Coronary artery (tissue), 2 donors: Measurements from ENCODE around the gene ATL1.

Source experiments
- DNase-seq: peaks from one replicate; pipeline ENCODE4 v3.0.0-alpha.2; 2017; ENCODE audit warnings: low spot score
- H3K27ac ChIP-seq, 2 donors: fragments of 200-600 bp; sonication (generic); one replicate each; pipeline ENCODE4 v1.5.1; 2016 to 2019
- H3K4me3 ChIP-seq: fragments of 200-600 bp; sonication (generic); 2 replicates; pipeline ENCODE4 v1.5.1; 2016; ENCODE audit warnings: mild to moderate bottlenecking, moderate library complexity
- TF ChIP-seq, protein P1 (sequence below): fragments of 200-600 bp; sonication (generic); IDR thresholded peaks from one replicate; pipeline ENCODE4 v1.5.1; 2019; ENCODE audit warnings: antibody characterized with exemption

Gene ATL1

DNA sequence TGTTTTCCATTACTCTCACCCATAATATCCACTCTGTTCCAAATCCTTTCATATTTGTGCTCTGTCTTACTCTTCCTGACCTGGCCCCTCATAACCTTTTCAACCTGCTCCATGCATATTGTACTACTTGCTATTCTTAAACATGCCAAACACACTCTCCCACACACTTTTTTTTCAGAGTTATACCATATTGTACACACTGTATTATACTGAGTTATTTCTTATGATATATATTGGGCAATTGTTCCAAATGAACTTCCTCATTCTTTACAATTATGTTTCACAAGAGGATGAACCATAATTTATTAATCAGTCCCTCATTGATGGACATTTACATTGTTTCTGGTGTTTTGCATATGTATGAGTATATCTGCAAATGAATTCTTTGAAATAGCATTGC lies 18.5 kb downstream of the ATL1 start:
- TF ChIP-seq, protein P1, sequence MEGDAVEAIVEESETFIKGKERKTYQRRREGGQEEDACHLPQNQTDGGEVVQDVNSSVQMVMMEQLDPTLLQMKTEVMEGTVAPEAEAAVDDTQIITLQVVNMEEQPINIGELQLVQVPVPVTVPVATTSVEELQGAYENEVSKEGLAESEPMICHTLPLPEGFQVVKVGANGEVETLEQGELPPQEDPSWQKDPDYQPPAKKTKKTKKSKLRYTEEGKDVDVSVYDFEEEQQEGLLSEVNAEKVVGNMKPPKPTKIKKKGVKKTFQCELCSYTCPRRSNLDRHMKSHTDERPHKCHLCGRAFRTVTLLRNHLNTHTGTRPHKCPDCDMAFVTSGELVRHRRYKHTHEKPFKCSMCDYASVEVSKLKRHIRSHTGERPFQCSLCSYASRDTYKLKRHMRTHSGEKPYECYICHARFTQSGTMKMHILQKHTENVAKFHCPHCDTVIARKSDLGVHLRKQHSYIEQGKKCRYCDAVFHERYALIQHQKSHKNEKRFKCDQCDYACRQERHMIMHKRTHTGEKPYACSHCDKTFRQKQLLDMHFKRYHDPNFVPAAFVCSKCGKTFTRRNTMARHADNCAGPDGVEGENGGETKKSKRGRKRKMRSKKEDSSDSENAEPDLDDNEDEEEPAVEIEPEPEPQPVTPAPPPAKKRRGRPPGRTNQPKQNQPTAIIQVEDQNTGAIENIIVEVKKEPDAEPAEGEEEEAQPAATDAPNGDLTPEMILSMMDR = no peak
- no peak overlapping the region for H3K4me3 ChIP-seq
- DNase-seq = no peak
- H3K27ac ChIP-seq = no peak overlapping the region

DNA sequence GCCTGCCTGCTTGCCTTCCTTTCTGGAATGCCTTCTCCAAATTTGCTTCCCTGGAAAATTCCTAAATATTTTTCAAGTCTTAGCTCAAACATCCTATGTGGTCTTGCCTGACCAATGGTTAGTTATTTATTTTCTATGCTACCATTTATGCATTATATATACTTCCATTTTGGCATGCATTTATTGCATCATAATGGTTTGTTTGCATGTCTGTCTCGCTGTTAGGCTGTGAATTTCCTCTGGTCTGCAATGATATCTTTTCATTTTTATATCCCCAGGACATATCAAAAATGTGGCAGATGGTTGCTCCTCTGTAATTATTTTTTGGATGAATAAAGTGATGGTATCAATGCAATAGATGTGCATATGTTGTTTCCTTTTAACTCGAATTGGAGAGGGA lies 30.5 kb downstream of the ATL1 start:
- no peak overlapping the region for H3K4me3 ChIP-seq
- no peak overlapping the region for H3K27ac ChIP-seq
- TF ChIP-seq, protein P1 = no peak
- no peak for DNase-seq

DNA sequence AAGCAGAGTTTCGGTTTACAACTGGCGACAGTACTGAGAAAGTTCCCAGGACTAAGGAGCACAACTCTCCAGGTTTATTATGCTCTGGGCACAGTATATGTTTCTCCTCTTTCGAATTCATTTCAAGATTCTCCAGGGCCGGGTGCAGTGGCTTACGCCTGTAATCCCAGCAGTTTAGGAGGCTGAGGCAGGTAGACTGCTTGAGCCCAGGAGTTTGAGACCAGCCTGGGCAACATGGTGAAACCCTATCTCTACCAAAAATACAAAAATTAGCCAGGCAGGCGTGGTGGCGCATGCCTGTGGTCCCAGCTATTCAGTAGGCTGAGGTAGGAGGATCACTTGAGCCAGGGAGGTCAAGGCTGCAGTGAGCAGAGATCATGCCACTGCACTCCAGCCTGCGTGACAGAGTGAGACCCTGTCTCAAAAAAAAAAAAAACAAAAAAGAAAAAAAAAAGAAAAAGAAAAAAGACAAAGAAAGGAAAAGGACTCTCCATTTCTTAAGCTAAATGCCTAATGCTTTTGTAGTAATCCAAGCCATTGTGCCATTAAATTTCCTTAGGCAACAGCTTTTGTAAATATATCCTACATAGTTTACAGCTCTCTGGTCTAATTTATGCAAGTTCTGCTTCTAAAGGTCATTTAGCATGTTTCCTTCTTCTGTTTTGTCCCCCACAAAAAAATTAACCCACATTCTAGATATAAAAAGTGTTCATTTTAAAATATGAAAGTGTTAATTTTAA lies 34.8 kb downstream of the ATL1 start:
- DNase-seq = no peak
- Histone ChIP-seq H3K4me3 (no peak overlapping the region), H3K27ac (no peak overlapping the region)
- TF ChIP-seq, protein P1 = no peak

DNA sequence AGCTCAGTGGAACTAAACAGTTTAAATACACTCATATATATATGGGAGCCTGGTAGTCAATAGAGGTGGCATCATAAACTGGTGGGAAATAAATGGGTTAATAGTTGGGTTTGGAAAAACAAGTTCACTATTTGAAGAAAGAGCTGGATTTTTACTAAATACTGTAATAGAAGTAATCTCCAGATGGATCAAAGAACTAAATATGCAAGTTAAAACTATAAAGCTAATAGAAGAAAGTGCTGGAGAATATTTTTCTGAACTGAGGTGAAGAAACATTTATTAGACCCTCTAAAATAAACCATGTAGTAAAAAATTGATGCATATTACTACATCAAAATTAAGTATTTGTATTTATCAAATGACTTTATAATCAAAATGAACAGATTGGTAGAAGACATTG lies 38.8 kb downstream of the ATL1 start:
- TF ChIP-seq, protein P1 = no peak

DNA sequence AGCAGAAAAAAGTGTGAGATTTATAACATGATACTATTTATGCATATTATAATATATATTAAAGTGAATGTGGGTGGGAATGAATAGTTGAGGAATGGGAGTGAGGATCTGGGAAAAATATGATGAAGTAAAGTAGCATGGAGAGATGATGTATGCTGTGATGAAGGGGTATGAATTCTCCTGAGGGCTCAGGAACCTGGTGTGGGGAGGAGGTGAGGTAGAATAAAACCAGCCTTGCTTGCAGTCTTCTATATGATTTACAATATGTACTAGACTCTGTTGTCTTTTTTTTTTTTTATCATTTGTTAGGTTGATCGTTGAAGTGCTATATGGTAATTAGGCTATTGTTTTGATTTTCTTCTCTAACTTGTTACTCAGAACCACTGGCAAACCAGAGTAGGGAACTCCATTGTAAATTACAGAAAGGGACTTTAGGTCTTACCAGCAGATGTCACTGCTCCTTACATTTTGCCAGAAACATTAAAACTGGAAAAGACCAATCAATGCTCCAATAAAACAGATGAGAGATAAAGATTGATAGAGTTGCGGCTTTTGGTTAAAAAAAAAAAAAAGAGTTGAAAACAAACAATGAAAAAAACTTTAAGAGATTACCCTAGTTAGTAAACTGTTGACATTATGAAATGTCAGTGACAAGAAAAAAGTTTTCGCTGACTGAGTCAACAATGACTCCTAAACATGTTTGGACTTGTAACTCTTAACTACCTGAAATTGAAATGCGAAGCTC lies 39.9 kb downstream of the ATL1 start:
- TF ChIP-seq, protein P1 = peak; percentile 34
- DNase-seq = no peak
- Histone ChIP-seq H3K4me3 (no peak overlapping the region), H3K27ac (no peak overlapping the region)

More for the DNA sequence above, 38.8 kb downstream of the ATL1 start:
- no peak for DNase-seq
- Histone ChIP-seq H3K27ac (no peak overlapping the region), H3K4me3 (no peak overlapping the region)

DNA sequence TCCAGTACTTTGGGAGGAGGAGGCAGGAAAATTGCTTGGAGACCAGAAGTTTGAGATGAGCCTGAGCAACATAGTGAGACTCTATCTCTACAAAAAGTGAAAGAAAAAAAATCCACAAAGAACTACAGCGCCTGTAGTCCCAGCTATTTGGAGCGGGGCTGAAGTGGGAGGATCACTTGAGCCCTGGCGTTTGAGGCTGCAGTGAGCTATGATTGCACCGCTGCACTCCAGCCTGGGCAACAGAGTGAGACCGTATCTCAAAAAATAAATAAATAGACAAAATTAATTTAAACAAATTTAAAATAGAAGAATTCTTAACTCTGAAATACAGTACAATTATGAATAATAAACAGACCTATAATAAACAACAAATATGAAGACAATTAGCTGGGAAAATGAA lies 40.9 kb downstream of the ATL1 start:
- no peak for DNase-seq
- Histone ChIP-seq H3K4me3 (no peak overlapping the region), H3K27ac (no peak overlapping the region)
- TF ChIP-seq, protein P1 = no peak

DNA sequence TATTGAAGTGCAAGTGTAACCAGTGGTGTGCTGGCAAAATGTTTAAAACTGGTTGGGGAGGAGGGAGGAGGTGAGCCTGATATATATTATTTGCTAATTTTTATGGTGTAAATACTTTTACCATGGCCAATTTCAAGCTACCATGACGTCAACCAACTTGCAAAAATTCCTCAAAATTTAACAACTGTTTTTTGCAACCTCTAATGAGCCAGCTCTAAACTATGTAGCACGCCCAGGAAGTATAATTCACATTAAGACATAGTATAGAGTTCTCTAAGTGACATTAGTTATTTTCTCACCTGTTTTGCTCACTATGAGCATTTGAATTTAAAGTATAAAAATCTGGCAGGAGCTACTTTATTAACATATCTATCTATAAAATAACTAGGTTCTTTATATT lies 41.4 kb downstream of the ATL1 start:
- TF ChIP-seq, protein P1 = no peak
- no peak overlapping the region for H3K27ac ChIP-seq
- no peak overlapping the region for H3K4me3 ChIP-seq
- no peak for DNase-seq
